HG03442 (cell line): ENCODE measurements around the gene ABHD16B.
"Not testable (repeated sequence)": the region's sequence is repeated elsewhere in the genome, so short reads cannot be mapped to it uniquely, and the experiment has no call there.

Source experiments
- ATAC-seq: cut with Tn5 transposase; IDR thresholded peaks from one replicate; pipeline ENCODE4 v1.9.1; 2021; ENCODE audit warnings: mild to moderate bottlenecking, moderate library complexity; ENCODE audit not compliant: unreplicated experiment

Gene ABHD16B

GRCh38 chr20:63874241-63874640, 12.9 kb downstream of the ABHD16B start:
- ATAC-seq, result not testable (repeated sequence)

- no peak for ATAC-seq
Observed at GRCh38 chr20:63876489-63877036, 15.3 kb downstream of the ABHD16B start.

GRCh38 chr20:63877755-63878470, 16.6 kb downstream of the ABHD16B start:
- no peak for ATAC-seq

- no peak for ATAC-seq
Observed at GRCh38 chr20:63878899-63879663, 17.8 kb downstream of the ABHD16B start.

- ATAC-seq, result not testable (repeated sequence)
Observed at GRCh38 chr20:63880901-63881300, 19.6 kb downstream of the ABHD16B start.

- ATAC-seq, result no peak
Observed at GRCh38 chr20:63881451-63882226, 20.3 kb downstream of the ABHD16B start.

- ATAC-seq, result no peak
Observed at GRCh38 chr20:63882257-63883200, 21.2 kb downstream of the ABHD16B start.

GRCh38 chr20:63883201-63883593, 21.9 kb downstream of the ABHD16B start:
- no peak for ATAC-seq

GRCh38 chr20:63884506-63885263, 23.4 kb downstream of the ABHD16B start:
- no peak for ATAC-seq

- no peak for ATAC-seq
Observed at GRCh38 chr20:63885264-63886053, 24.2 kb downstream of the ABHD16B start.

GRCh38 chr20:63886054-63886419, 24.7 kb downstream of the ABHD16B start:
- ATAC-seq, result no peak

- no peak for ATAC-seq
Observed at GRCh38 chr20:63886921-63887320, 25.6 kb downstream of the ABHD16B start.

GRCh38 chr20:63889241-63890200, 28.2 kb downstream of the ABHD16B start:
- ATAC-seq, result no peak

GRCh38 chr20:63890201-63890576, 28.9 kb downstream of the ABHD16B start:
- ATAC-seq, result no peak

- ATAC-seq, result no peak
Observed at GRCh38 chr20:63890616-63891015, 29.3 kb downstream of the ABHD16B start.

GRCh38 chr20:63891061-63892002, 30.0 kb downstream of the ABHD16B start:
- ATAC-seq, result no peak
